GM10266 (cell line): ENCODE data around the gene TKFC.

Experiments
- DNase-seq: peaks from one replicate; pipeline ENCODE4 v3.0.0; 2012; ENCODE audit errors: extremely low spot score
- TF ChIP-seq, protein P1 (sequence below): IDR thresholded peaks from 2 replicates; pipeline ENCODE4 v1.5.1; 2012; ENCODE audit warnings: mild to moderate bottlenecking, low read depth; ENCODE audit not compliant: control insufficient read depth, insufficient read depth; ENCODE audit errors: missing control alignments

The TKFC gene

GRCh38 chr11:61305417-61305816 lies 27.6 kb upstream of the TKFC start:
- TF ChIP-seq, protein P1, sequence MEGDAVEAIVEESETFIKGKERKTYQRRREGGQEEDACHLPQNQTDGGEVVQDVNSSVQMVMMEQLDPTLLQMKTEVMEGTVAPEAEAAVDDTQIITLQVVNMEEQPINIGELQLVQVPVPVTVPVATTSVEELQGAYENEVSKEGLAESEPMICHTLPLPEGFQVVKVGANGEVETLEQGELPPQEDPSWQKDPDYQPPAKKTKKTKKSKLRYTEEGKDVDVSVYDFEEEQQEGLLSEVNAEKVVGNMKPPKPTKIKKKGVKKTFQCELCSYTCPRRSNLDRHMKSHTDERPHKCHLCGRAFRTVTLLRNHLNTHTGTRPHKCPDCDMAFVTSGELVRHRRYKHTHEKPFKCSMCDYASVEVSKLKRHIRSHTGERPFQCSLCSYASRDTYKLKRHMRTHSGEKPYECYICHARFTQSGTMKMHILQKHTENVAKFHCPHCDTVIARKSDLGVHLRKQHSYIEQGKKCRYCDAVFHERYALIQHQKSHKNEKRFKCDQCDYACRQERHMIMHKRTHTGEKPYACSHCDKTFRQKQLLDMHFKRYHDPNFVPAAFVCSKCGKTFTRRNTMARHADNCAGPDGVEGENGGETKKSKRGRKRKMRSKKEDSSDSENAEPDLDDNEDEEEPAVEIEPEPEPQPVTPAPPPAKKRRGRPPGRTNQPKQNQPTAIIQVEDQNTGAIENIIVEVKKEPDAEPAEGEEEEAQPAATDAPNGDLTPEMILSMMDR: no peak
- no peak for DNase-seq

GRCh38 chr11:61306221-61306620 lies 26.8 kb upstream of the TKFC start:
- TF ChIP-seq, protein P1: no peak
- DNase-seq: no peak

DNA sequence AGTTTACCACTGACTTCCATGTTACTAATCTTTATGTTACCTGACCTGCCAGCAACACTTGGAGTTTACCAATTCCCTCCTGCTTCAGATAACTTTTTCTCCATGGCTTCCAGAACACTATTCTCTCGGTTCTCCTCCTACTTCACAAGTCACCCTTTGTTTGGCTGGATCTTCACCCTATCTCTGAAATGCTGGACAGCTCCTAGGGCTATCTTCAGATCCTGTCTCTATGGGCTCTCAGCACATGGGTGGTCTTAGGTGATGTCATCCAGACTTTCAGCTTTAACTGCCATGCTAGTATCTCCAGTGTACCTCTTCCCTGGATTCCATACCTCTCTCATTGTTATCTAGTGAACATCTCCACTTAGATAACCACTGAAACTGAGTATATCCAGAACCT lies 25.7 kb upstream of the TKFC start:
- no peak for DNase-seq
- TF ChIP-seq, protein P1: no peak

- no peak for DNase-seq
- TF ChIP-seq, protein P1: no peak
Measured at GRCh38 chr11:61309141-61309540, 23.9 kb upstream of the TKFC start.

DNA sequence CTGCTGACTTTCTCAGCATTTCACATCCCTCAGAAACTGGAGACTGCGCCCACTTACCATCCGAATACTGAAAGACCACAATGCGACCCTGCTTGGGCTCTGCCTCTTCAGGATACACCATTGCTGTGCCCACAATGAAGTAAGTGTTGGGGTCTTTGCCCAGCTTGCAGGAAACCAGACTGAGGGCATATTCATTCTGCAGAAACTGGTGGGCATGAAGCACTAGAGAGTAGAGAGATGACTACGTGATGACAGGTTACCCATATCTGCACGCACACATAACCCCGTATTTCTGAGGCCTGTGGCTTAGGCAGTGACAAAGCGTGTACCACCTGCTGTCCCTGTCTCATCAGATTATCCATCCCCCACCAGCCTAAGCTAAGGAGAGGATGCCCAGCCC lies 23.3 kb upstream of the TKFC start:
- TF ChIP-seq, protein P1: no peak
- DNase-seq: no peak

DNA sequence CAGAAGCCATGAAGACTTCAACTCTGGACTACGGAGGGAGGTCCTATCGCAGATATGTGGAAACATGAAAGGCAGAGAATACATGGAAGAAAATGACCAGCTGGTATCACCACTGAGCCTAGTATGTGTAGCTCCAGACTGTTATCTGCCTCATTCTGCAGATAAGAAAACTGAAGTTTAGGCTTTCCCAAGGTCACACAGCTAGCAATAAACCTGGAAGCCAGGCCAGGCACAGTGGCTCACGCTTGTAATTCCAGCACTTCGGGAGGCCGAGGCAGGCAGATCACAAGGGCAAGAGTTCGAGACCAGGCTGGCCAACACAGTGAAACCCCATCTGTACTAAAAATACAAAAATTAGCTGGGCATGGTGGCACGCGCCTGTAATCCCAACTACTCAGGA lies 22.3 kb upstream of the TKFC start:
- DNase-seq: no peak
- TF ChIP-seq, protein P1: no peak

- TF ChIP-seq, protein P1: no peak
- DNase-seq: no peak
Measured at GRCh38 chr11:61315260-61315659, 17.8 kb upstream of the TKFC start.
